GM21381 (cell line): ENCODE results near the gene MRPS26.
"Not testable (repeated sequence)": the region's sequence is repeated elsewhere in the genome, so short reads cannot be mapped to it uniquely, and the experiment has no call there.

Experiments used
- ATAC-seq: cut with Tn5 transposase; IDR thresholded peaks from one replicate; pipeline ENCODE4 v1.9.1; 2021; ENCODE audit warnings: mild to moderate bottlenecking, moderate library complexity; ENCODE audit not compliant: unreplicated experiment

The MRPS26 gene

DNA sequence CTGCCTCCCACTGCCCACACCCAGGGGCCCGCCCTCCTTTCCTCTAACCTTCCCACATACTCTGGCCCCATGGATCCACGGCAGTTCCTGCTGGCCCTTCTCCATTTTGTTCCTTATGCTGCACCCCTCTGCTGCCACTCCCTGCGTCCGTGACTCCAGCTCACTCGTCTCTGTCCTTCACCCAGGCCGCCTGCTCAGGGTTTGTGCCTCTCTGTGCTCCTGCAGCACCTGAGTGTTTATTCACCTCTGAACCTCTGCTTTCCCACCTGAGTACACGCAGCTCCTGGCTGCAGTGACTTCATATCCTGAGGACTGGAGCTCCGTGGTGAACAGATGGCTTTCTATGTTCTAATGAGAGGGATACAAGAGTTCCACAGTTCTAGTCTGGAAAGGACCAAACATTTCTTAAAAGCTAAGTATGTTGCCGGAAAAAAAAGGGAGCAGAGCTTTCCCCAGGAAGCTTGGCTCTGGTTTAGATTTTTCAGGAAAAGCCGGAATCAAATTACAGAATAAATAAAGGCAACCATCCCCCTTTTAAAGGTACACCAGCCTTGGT, 3.9 kb upstream of the MRPS26 start:
- no peak for ATAC-seq

DNA sequence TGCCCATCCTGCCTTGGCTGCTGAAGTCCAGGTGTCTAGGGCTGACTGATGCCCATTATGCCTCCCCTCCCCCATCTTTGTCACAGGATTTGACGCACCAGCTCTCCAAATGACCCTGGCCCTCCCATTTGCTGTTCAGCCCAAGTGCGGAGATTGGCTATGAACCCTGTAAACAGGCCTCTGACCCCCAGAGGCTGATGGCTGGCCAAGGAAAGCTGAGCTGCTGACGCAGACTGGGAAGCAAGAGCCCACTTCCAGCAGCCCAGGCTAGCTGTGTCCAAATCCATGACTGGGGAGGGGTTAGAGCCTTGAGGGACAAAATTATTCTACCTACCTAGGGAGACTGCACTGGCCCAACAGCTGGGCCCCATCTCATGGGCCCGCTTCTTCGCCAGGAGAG, 3.2 kb upstream of the MRPS26 start:
- no peak for ATAC-seq

DNA sequence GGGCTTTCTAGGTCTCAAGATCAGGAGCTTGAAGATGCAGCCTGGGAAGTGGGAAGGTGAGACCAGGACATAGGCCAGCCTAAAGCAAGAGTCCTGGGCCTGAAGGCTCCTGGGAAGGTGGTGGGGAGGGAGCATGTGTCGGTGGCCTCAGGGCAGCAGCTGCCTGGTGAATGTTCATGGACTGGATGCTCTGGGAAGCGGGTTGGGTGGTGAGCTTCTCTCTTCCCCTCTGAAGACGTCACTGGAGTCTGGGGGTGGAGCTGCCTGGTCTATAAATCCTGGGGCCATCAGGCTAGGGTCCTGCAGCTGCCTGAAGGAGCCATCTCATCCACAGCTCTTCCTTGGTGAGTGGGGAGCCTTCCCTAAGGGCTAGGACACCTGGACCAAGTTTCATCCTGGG, 2.5 kb upstream of the MRPS26 start, which contains the start of gene GNRH2:
Gene GNRH2 (plus strand): TSS at position 301 of the 400 bp plus-strand sequence. CDS start 793 bp downstream, outside the sequence.
- ATAC-seq = no peak

DNA sequence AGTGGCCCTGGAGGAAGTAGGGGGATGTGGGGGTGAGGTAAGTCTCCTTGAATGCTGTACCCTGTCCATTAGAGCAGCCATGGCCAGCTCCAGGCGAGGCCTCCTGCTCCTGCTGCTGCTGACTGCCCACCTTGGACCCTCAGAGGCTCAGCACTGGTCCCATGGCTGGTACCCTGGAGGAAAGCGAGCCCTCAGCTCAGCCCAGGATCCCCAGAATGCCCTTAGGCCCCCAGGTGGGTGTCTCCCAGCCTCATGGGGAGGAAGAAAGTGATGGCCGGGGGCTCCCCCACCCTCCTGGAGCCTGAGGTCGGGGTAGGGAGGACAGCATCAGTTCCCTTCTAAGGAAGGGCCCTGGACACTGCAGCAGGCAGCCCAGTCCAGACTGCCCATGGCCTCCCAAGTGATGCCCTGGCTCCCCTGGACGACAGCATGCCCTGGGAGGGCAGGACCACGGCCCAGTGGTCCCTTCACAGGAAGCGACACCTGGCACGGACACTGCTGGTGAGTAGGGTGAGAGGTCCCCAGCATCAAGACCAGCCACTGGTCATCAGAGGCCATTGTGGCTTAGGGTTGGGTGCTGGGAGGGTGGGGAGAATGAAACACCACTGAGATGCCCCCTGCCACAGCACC, 1.4 kb upstream of the MRPS26 start:
- no peak for ATAC-seq

DNA sequence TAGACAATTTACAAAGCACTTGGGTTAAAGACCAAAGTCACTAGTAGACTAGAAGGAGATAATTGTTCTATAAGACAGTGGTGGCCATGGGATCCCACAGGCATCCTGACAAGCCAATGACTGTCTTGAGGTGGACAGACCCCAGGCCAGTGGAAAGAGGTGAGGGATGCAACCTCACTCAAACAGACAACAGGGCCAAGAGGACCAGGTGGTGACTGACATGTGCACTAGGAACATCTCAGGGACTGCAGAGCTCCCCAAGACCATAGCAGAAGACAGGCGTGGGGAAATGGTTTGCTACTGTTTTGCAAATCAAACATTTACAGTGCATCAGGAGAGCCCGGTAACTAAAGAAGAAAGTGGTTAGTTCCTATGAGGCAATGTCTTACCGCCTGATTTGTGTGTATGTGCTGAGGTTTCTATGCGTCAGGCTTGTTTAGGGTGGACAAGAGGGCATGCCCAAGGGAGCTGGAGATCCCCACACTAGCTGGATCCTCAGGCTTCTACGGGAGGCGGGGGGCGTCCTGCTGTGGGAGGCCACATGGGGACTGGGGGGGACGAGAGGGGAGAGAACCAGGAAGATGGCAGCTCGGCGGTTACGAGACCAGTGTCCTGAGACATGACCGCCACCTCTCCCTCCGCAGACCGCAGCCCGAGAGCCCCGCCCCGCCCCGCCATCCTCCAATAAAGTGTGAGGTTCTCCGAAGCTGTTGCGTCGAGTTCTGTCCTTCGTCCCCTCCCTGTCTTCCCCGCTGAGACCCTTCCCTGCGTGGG, 623 bp upstream of the MRPS26 start:
- peak; percentile 42 for ATAC-seq

DNA sequence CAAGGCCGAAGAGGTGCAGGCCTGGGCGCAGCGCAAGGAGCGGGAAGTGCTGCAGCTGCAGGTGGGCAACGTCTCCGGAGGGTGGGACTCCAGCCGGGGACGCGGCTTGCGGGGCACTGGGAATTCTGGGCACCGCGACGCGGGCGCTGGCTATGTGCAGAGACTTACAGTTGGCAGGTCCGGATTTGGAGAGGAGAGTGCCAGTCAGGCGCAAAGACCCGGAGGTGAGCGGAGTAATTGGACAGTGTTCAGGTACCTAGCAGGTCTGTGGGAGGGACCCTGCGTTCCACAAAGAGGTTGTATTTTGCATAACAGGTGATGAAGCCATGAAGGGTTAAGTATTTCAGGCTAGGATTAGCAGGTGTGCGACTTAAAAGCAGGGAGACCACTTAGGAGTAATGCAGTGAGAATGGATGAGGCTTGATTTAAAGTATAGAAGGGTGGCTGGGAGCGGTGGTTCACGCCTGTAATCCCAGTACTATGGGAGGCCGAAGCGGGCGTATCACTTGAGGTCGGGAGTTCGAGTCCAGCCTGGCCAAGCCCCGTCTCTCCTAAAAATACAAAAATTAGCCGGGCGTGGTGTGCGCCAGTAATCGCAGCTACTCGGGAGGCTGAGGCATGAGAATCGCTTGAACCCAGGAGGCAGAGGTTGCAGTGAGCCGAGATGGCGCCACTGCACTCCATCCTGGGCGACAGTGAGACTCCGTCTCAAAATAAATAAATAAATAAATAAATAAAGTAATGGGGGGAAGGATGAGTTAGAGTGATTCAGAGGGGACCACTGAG, 1.0 kb downstream of the MRPS26 start:
- ATAC-seq = no peak

DNA sequence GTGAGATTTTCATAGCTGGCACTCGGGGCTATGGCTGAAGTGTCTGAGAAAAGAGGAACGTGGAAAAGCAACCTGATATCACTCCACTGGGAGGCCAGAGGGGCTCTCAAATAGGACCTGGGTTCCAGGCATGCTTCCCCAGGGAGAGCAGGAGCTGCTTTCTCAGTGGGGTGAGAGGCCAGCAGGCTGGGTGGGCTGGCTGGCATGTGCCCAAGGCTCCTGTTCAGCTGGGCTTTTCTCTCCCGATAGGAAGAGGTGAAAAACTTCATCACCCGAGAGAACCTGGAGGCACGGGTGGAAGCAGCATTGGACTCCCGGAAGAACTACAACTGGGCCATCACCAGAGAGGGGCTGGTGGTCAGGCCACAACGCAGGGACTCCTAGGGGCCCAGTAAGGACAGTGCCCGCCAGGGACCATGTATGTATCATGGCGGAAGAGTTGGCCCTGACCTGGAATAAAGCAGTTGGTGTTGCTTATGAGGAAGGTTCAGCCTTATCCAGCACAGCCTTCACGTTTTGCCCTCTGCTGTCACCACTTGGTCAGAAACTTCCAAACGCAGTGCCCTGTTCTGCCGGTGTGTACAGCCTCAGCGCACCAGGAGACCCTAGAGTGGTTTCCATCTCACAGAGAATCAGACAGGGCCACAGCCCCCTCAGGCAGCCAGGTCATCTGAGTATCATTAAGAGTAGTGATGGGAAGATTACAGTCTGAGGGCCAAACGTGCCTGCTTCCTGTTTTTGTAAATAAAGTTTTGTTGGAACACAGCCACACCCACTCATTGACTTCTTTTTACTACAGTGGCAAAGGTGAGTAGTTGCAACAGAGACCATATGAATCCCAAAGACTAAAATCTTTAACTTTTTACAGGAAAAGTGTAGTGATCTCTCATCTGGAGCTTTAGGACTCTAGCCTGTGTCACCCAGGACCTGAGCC, 1.9 kb downstream of the MRPS26 start:
- no peak for ATAC-seq

DNA sequence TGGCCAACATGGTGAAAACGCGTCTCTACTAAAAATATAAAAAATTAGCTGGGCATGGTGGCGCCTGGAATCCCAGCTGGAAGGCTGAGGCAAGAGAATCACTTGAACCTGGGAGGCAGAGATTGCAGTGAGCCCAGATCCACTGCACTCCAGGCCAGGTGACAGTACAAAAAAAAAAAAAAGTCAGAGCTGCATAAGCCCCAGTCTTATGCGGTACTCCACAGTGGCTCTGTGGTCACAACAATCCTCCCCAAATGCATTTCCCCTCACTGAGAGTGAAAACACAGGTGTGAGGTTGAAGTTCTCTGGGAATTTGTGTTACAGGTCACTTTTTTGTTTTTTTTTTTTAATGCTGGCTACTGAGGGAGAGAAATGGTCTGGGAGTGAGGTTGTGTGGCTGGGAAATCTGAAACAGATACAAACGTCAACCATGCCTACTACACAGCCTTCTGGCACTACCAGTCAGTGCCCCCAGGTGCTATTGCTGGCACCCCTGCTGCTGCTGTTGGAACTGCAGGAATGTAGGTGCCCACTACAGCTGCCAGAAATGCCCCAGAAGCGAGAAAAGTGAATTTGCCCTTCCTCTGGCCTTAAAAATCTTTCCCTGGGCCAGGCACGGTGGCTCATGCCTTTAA, 5.7 kb downstream of the MRPS26 start:
- no peak for ATAC-seq

DNA sequence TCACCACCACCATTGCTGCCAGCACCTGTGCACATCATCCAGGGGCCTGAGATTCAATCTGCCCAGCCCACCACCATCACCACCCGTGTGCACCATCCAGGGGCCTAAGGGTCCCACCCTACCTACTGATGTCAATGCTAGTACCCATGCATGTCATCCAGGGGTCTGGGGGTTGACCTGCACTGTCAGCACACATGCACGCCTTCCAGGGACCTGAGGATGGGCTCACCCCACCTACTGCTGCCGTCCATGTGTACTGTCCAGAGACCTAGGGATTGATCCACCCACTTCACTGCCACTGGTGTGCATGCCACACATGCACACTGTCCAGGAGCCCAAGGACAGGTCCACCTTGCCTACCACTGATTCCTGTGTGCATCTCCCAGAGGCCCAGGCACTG, 13.6 kb downstream of the MRPS26 start:
- no peak for ATAC-seq

DNA sequence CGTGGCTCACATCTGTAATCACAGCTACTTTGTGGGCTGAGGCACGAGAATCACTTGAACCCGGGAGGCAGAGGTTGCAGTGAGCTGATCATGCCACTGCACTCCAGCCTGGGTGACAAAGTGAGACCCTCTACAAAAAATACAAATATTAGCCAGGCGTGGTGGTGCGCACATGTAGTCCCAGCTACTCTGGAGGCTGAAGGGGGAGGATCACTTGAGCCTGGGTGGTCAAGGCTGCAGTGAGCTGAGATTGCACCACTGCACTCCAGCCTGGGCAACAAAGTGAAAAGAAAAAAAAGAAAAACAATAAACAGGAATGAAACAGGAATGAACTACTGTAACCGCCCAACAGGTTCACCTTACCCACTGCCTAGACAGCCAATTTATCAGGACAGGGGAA, 18.3 kb downstream of the MRPS26 start:
- not testable (repeated sequence) for ATAC-seq

DNA sequence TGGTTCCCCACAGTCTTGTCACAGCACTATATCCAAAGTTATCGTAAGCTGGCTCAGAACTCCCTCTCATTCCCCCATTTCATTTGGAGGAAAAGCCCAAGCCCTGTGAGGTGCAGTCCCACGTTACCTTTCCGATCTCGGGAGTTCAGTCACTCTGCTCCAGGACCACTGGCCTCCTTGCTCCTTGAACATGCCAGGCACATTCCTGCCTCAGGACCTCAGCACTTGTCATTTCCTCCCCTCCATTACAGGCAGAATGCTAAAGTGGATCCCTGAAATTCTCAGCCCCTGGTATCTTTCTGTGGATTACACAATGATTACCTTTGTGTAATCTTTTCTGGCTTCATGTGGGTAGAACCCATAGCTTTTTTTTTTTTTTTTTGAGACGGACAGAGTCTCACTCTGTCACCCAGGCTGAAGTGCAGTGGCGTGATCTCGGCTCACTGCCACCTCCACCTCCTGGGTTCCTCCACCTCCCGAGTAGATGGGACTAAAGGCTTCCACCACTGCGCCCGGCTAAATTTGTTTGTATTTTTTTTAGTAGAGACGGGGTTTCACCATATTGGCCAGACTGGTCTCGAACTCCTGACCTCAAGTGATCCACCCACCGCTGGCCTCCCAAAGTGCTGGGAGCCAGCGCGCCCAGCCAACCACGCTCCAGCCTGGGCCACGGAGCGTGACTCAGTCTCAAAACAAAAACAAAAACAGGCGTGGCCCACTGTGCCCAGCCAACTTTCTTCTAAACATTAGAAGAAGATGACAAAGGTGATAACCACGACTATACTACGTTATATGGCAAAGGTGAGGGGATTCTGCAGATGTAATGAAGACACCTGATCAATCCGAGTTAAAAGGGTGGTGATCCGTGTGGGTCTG, 21.5 kb downstream of the MRPS26 start:
- ATAC-seq = no peak

DNA sequence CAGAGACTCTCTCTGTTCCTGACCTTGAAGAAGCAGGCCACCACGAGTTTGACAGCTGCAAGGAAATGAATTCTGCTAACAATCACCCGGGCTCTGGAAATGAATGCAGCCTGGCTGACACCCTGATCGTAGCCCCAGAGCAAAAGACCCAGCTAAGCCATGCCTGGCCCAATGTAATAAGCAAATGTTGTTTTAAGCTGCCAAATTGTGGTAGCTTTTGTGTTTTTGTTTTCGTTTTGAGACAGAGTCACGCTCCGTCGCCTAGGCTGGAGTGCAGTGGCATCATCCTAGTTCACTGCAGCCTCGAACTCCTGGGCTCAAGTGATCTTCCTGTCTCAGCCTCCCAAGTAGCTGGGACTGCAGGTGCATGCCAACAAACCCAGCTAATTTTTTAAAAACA, 22.2 kb downstream of the MRPS26 start:
- no peak for ATAC-seq

DNA sequence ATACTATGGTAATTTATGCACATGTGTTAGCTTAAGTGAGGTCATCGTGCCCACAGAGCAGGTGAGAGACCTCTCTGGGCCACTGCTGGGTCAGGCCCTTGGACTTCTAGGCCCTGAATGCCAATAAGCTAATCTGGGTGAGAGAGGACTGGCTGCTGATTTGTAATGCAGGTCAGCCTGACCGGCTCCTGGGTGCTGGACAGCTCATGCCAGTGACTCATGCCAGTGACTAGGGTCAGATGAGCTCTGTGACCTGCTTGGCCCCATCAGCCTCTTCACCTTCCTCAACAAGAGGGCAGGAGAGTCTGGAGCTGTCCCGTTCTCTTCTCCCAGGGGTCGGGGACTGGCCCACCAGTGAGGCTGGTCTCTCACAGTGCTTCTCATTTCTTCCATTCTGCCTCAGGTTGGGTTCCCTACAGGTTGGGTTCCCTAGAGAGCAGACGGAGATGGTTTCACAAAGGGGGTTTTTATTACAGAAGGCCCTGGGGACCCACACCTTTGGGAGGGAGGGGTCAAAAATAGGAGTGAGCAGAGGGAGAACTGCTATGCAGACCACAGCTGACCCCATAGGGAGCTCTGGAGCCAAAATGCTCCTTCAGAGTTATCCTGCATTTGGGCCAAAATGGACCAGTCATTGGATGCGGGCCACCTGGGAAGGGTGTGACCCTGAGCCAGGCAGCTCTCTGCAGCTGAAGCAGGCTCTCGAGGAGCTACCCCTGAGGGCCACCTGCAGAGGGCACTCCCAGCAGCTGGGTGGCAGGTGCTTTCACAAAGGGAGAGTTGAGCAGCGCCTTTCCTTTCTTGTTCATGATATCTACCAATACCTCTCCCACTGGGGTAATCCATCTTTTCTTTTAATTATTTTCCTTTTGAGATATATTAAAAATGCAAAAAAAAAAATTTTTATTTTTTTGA, 23.4 kb downstream of the MRPS26 start:
- no peak for ATAC-seq

DNA sequence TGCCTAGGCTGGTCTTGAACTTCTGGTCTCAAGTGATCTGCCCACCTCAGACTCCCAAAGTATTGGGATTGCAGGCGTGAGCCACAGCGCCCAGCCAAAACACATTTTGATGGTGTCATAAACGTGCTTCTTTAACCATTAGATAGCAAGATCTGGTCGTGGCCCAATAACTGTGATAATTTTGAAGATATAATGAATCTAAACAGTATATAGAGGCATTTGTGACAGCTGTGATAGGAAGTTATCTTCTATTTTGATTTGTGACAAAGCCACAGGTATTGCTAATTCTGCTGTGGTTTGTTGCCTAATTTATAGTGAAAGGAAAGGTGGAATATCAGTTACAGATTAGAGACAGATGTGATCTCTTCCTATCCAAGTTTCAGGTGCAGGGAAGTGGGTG, 24.9 kb downstream of the MRPS26 start:
- ATAC-seq = no peak

DNA sequence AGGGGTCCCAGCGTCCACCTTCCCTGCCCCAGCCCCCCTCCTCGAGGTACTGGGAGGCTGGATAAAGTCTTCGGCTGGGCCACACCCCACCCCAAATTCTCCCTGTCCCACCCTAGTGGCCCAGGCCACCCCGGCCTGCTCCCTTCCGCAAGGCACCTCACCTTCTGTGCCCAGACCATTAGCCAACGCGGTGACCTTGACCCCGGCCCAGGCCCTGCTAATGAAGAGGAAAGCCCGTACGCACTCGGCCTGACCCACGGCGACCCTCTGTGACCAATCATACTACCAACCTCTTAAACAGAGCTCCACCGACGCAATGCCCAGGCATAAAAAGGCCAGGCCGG, 25.4 kb downstream of the MRPS26 start:
- ATAC-seq = no peak

DNA sequence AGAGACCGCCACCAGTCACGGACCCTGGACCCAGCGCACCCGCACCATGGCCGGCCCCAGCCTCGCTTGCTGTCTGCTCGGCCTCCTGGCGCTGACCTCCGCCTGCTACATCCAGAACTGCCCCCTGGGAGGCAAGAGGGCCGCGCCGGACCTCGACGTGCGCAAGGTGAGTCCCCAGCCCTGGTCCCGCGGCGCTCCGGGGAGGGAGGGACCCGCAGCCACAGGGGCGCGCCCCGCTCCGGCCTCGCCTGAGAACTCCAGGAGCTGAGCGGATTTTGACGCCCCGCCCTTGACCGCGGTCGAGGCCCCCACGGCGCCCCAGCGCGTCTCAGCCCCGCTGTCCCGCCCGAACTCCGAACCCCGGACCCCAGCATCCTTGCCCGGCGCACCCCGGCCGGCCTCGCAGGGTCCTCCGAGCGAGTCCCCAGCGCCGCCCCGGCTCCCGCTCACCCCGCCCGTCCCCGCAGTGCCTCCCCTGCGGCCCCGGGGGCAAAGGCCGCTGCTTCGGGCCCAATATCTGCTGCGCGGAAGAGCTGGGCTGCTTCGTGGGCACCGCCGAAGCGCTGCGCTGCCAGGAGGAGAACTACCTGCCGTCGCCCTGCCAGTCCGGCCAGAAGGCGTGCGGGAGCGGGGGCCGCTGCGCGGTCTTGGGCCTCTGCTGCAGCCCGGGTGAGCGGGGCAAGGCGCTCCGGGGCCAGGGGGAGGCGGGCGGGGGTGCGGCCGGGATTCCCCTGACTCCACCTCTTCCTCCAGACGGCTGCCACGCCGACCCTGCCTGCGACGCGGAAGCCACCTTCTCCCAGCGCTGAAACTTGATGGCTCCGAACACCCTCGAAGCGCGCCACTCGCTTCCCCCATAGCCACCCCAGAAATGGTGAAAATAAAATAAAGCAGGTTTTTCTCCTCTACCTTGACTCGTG, 26.0 kb downstream of the MRPS26 start, which contains the start of gene OXT:
Gene OXT (plus strand): TSS at position 11 of the 920 bp plus-strand sequence. CDS start 36 bp downstream, at position 47.
- ATAC-seq = no peak
